Measurements from ENCODE around the gene FGFR1OP2.
A peak's percentile ranks its signal among the peaks of the same experiment; 100 is the strongest.

The FGFR1OP2 gene

DNA sequence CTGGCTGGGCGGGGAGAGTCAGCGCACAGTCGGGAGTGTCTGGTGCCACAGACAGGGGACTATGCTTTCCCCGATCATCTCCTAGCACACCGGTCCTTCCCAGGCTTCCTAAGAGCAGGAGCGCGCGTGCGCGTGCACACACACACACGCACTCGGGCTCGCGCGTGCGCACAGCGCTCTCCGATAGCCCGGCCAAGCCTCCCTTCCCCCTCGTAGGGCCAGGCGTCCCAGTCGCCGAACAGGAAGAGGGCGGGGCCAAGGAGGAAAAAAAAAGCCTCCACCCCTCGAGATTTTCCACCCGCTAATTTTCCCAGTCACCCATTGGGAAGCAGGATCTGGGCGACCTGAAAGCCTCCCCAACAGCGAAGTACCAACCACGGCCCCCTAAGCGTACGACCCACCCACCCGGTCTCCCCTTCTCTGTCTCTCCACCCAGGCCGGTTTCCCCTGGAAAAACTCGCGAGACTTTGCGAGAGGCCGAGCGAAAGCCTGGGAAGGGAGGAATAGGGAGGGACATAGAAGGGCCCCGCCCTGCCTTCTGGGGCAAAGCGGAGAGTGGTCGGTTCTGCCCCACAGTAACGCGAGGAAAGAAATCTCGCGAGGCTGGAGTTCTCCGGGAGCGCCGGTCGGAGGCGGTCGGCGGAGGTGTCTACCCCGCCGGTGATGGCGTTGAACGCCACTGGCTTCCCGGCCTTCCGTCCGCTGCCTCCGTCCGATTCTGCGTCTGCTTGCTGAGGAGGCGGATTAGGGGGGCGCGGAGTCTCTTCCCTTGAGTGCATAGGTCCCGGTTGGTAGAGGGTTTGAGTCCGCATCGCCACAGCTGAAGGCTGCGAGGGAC, at the start of gene FGFR1OP2, which contains the start of gene INTS13 (continued):
- TF ChIP-seq, protein P1, sequence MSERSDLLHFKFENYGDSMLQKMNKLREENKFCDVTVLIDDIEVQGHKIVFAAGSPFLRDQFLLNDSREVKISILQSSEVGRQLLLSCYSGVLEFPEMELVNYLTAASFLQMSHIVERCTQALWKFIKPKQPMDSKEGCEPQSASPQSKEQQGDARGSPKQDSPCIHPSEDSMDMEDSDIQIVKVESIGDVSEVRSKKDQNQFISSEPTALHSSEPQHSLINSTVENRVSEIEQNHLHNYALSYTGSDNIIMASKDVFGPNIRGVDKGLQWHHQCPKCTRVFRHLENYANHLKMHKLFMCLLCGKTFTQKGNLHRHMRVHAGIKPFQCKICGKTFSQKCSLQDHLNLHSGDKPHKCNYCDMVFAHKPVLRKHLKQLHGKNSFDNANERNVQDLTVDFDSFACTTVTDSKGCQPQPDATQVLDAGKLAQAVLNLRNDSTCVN (tag by site-specific recombination; optimal IDR thresholded peaks at IDR 0.05): peak; percentile 97
- TF ChIP-seq ZNF544 (tag by site-specific recombination; IDR thresholded peaks at IDR 0.05) (no peak), ZNF585B (tag by site-specific recombination; IDR thresholded peaks at IDR 0.05) (no peak), ZNF426 (tag by site-specific recombination; IDR thresholded peaks at IDR 0.05) (no peak), ZNF132 (tag by site-specific recombination; IDR thresholded peaks at IDR 0.05; ENCODE audit: borderline replicate concordance) (no peak), GLI4 (tag by site-specific recombination; IDR thresholded peaks at IDR 0.05) (no peak), KLF8 (tag by site-specific recombination; IDR thresholded peaks at IDR 0.05) (peak; percentile 88), ZNF394 (tag by site-specific recombination; IDR thresholded peaks at IDR 0.05; ENCODE audit: borderline replicate concordance) (no peak), ZNF830 (tag by site-specific recombination; IDR thresholded peaks at IDR 0.05; ENCODE audit: low read depth) (no peak), ZFP3 (tag by site-specific recombination; IDR thresholded peaks at IDR 0.05; ENCODE audit: low read depth) (no peak), ZNF37A (tag by site-specific recombination; IDR thresholded peaks at IDR 0.05) (no peak), KLF16 (tag by site-specific recombination; IDR thresholded peaks at IDR 0.05) (peak; percentile 81), ZNF114 (tag by site-specific recombination; IDR thresholded peaks at IDR 0.05) (no peak), ZNF837 (tag by site-specific recombination; IDR thresholded peaks at IDR 0.05) (no peak), ZNF549 (tag by site-specific recombination; IDR thresholded peaks at IDR 0.05) (no peak), ZNF335 (tag by site-specific recombination; conservative IDR thresholded peaks at IDR 0.05) (peak; percentile 79), ZBTB11 (tag by site-specific recombination; conservative IDR thresholded peaks at IDR 0.05; ENCODE audit: low read depth) (no peak; the same call in 1 of the 2 replicates), OSR2 (tag by site-specific recombination; IDR thresholded peaks at IDR 0.05) (no peak), IKZF3 (tag by site-specific recombination; IDR thresholded peaks at IDR 0.05) (peak; percentile 98), GLI2 (tag by site-specific recombination; IDR thresholded peaks at IDR 0.05; ENCODE audit: borderline replicate concordance, low read depth) (no peak), ZNF354C (tag by site-specific recombination; IDR thresholded peaks at IDR 0.05; ENCODE audit: borderline replicate concordance, low read depth) (no peak), ZNF324 (tag by site-specific recombination; IDR thresholded peaks at IDR 0.05) (no peak; the same call in 1 of the 2 replicates), ZNF248 (tag by site-specific recombination; IDR thresholded peaks at IDR 0.05) (no peak), ZNF391 (tag by site-specific recombination; IDR thresholded peaks at IDR 0.05; ENCODE audit: borderline replicate concordance, low read depth) (peak; percentile 79; the same call in 1 of the 2 replicates), ZNF2 (tag by site-specific recombination; IDR thresholded peaks at IDR 0.05) (peak; percentile 62; the same call in 1 of the 2 replicates), ZNF768 (tag by site-specific recombination; IDR thresholded peaks at IDR 0.05) (no peak), BCL6B (tag by site-specific recombination; IDR thresholded peaks at IDR 0.05) (no peak), ZNF558 (tag by site-specific recombination; IDR thresholded peaks at IDR 0.05) (no peak)
- TF ChIP-seq, protein P2, sequence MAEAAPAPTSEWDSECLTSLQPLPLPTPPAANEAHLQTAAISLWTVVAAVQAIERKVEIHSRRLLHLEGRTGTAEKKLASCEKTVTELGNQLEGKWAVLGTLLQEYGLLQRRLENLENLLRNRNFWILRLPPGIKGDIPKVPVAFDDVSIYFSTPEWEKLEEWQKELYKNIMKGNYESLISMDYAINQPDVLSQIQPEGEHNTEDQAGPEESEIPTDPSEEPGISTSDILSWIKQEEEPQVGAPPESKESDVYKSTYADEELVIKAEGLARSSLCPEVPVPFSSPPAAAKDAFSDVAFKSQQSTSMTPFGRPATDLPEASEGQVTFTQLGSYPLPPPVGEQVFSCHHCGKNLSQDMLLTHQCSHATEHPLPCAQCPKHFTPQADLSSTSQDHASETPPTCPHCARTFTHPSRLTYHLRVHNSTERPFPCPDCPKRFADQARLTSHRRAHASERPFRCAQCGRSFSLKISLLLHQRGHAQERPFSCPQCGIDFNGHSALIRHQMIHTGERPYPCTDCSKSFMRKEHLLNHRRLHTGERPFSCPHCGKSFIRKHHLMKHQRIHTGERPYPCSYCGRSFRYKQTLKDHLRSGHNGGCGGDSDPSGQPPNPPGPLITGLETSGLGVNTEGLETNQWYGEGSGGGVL (tag by site-specific recombination; IDR thresholded peaks at IDR 0.05): peak; percentile 21; the same call in 1 of the 2 replicates
- TF ChIP-seq, protein P3, sequence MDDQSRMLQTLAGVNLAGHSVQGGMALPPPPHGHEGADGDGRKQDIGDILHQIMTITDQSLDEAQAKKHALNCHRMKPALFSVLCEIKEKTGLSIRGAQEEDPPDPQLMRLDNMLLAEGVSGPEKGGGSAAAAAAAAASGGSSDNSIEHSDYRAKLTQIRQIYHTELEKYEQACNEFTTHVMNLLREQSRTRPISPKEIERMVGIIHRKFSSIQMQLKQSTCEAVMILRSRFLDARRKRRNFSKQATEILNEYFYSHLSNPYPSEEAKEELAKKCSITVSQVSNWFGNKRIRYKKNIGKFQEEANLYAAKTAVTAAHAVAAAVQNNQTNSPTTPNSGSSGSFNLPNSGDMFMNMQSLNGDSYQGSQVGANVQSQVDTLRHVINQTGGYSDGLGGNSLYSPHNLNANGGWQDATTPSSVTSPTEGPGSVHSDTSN (CRISPR knock-in tag; IDR thresholded peaks at IDR 0.05): 0 out of 2 replicates have a peak, but pooled peaks have one; percentile 50
